Neural cell (in vitro differentiated cells): Measurements from ENCODE around the gene CRABP2. TPM values are rescaled to one million over a fixed set of nuclear protein-coding genes. Genes with fewer than 3 reads are reported as not detected.

Experiments
- H2AFZ ChIP-seq: fragments of 200-600, 300-800 bp; sonication (generic), shearing (Covaris generic); 2 replicates; pipeline ENCODE4 v1.6.0; 2014; ENCODE audit warnings: low read depth, mild to moderate bottlenecking, antibody characterized with exemption, low read length, moderate library complexity
- H3F3A ChIP-seq: fragments of 200-600 bp; shearing (Covaris generic); 2 replicates; pipeline ENCODE4 v1.6.1; 2016; ENCODE audit warnings: mild to moderate bottlenecking, moderate library complexity, mixed read lengths, antibody characterized with exemption, low read length; ENCODE audit not compliant: insufficient read depth, poor library complexity, severe bottlenecking
- H3K27ac ChIP-seq: fragments of 200-600, 300-800 bp; sonication (generic), shearing (Covaris generic); 2 replicates; pipeline ENCODE4 v1.5.1; 2014; ENCODE audit warnings: mild to moderate bottlenecking, low read length, moderate library complexity
- H3K27me3 ChIP-seq: fragments of 300-800, 200-600 bp; sonication (generic), shearing (Covaris generic); 2 replicates; pipeline ENCODE4 v1.6.0; 2014; ENCODE audit warnings: mild to moderate bottlenecking, low read depth, low read length, moderate library complexity; ENCODE audit not compliant: insufficient read depth
- H3K36me3 ChIP-seq: fragments of 300-800, 200-600 bp; sonication (generic), shearing (Covaris generic); 2 replicates; pipeline ENCODE4 v1.5.1; 2014; ENCODE audit warnings: mild to moderate bottlenecking, antibody characterized with exemption, low read length, moderate library complexity; ENCODE audit not compliant: insufficient read depth
- H3K4me2 ChIP-seq: fragments of 300-800, 200-600 bp; sonication (generic), shearing (Covaris generic); 2 replicates; pipeline ENCODE4 v1.6.0; 2014; ENCODE audit warnings: mild to moderate bottlenecking, low read length
- H3K4me3 ChIP-seq: fragments of 300-800, 200-600 bp; sonication (generic), shearing (Covaris generic); 2 replicates; pipeline ENCODE4 v1.5.1; 2014; ENCODE audit warnings: mild to moderate bottlenecking, low read length, moderate library complexity
- H3K79me2 ChIP-seq: fragments of 200-600 bp; shearing (Covaris generic); replicated peaks from 2 replicates; pipeline ENCODE4 v1.6.0; 2014; ENCODE audit warnings: mild to moderate bottlenecking, low read length, moderate library complexity; ENCODE audit not compliant: insufficient read depth
- H3K9ac ChIP-seq: fragments of 300-800, 200-600 bp; sonication (generic), shearing (Covaris generic); 2 replicates; pipeline ENCODE4 v1.6.1; 2016; ENCODE audit warnings: mild to moderate bottlenecking, low read length, mixed read lengths
- H3K9me2 ChIP-seq: fragments of 200-600 bp; shearing (Covaris generic); 2 replicates; pipeline ENCODE4 v1.6.1; 2016; ENCODE audit warnings: mild to moderate bottlenecking, low read length, mixed read lengths; ENCODE audit not compliant: insufficient read depth
- H3K9me3 ChIP-seq: fragments of 200-600, 300-800 bp; sonication (generic), shearing (Covaris generic); 2 replicates; pipeline ENCODE4 v1.6.1; 2016; ENCODE audit warnings: mild to moderate bottlenecking, mixed run types, low read length, moderate library complexity, mixed read lengths
- H4K20me1 ChIP-seq: fragments of 200-600 bp; shearing (Covaris generic); 2 replicates; pipeline ENCODE4 v1.6.1; 2016; ENCODE audit warnings: mild to moderate bottlenecking, mixed run types; ENCODE audit not compliant: insufficient read depth
- EP300 ChIP-seq: fragments of 450-650 bp; conservative IDR thresholded peaks from 2 replicates; pipeline ENCODE4 v1.6.1; 2014; ENCODE audit warnings: antibody characterized with exemption, mild to moderate bottlenecking, moderate library complexity; ENCODE audit not compliant: poor library complexity, severe bottlenecking
- EZH2 ChIP-seq: fragments of 200-600, 300-800 bp; shearing (Covaris generic), sonication (generic); IDR thresholded peaks from 2 replicates; pipeline ENCODE4 v1.6.1; 2014; ENCODE audit warnings: antibody characterized with exemption, low read length, borderline replicate concordance, mild to moderate bottlenecking; ENCODE audit not compliant: insufficient read depth, poor library complexity, severe bottlenecking
- MXI1 ChIP-seq: fragments of 450-650 bp; conservative IDR thresholded peaks from 2 replicates; pipeline ENCODE4 v1.6.1; 2014; ENCODE audit warnings: antibody characterized with exemption, mild to moderate bottlenecking; ENCODE audit not compliant: poor library complexity, severe bottlenecking
- POLR2AphosphoS5 ChIP-seq: IDR thresholded peaks from 2 replicates; pipeline ENCODE4 v1.6.1; 2012
- RAD21 ChIP-seq: fragments of 450-650 bp; conservative IDR thresholded peaks from 2 replicates; pipeline ENCODE4 v1.6.1; 2014; ENCODE audit warnings: antibody characterized with exemption, mild to moderate bottlenecking, moderate library complexity
- SMC3 ChIP-seq: fragments of 450-650 bp; conservative IDR thresholded peaks from 2 replicates; pipeline ENCODE4 v1.6.1; 2014; ENCODE audit warnings: antibody characterized with exemption, mild to moderate bottlenecking, moderate library complexity; ENCODE audit not compliant: poor library complexity
- TAF1 ChIP-seq: IDR thresholded peaks from 2 replicates; pipeline ENCODE4 v1.6.1; 2012; ENCODE audit warnings: low read depth
- polyA plus RNA-seq: library from polyadenylated mRNA; depleted of rRNA; stranded (reverse); fragments of >200 nt; gene quantifications from 2 replicates; pipeline ENCODE4 v1.2.3, GENCODE V29; 2014
- TF ChIP-seq, protein P1 (sequence below): fragments of 450-650 bp; IDR thresholded peaks from 2 replicates; pipeline ENCODE4 v1.5.1; 2014; ENCODE audit warnings: antibody characterized with exemption, mild to moderate bottlenecking, moderate library complexity; ENCODE audit not compliant: poor library complexity, severe bottlenecking
- TF ChIP-seq, protein P2 (sequence below): IDR thresholded peaks from 2 replicates; pipeline ENCODE4 v1.6.1; 2012; ENCODE audit warnings: borderline replicate concordance

The CRABP2 gene
- polyA plus RNA-seq, 1 donor from 2014 or later = 7.7 TPM

DNA sequence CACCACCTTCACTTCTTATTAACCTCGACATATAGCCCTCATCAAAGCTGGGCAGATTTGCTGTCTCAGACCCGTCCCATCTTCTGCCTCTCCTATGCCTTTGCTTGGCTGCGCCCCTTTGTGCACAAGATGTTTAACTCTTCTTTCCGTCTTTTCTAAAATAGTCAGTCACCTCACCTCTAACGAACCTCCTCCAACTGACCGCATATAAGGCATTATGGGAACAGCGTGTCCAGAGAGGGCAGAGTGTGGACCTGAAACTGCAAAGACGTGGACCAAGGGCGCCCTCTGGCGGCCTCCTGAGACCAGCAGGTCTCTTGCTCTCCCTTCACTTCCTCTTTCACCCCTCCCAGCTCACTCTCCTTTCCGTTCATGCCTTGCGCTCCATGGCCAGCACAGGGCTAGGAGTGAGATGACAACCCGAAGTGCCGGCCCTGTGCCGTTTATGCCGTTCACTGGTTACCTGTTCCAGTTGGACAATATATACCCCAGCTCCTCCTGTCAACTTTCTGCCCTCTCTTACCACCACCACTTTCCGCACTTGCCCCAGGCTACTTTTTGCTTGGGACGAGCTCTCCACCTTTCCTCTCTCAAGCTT is 20.4 kb upstream of the CRABP2 start:
- Histone ChIP-seq H3K9ac (peak overlapping the region; percentile 49), H3K9me3 (no peaks in the 10 kb centered on the region), H3K4me3 (peak overlapping the region; percentile 91), H3K36me3 (peaks cover 9% of the 10 kb centered on the region), H4K20me1 (peaks cover 8% of the 10 kb centered on the region), H3K79me2 (peaks cover 39% of the 10 kb centered on the region), H2AFZ (no peak overlapping the region), H3K27me3 (no peaks in the 10 kb centered on the region), H3K4me2 (peak overlapping the region; percentile 98), H3K9me2 (no peaks in the 10 kb centered on the region), H3K27ac (no peak overlapping the region), H3F3A (no peaks in the 10 kb centered on the region)
- TF ChIP-seq POLR2AphosphoS5 = no peak
- peak; percentile 40 for TF ChIP-seq MXI1
- peak; percentile 91 for TF ChIP-seq RAD21
- TF ChIP-seq, protein P1, sequence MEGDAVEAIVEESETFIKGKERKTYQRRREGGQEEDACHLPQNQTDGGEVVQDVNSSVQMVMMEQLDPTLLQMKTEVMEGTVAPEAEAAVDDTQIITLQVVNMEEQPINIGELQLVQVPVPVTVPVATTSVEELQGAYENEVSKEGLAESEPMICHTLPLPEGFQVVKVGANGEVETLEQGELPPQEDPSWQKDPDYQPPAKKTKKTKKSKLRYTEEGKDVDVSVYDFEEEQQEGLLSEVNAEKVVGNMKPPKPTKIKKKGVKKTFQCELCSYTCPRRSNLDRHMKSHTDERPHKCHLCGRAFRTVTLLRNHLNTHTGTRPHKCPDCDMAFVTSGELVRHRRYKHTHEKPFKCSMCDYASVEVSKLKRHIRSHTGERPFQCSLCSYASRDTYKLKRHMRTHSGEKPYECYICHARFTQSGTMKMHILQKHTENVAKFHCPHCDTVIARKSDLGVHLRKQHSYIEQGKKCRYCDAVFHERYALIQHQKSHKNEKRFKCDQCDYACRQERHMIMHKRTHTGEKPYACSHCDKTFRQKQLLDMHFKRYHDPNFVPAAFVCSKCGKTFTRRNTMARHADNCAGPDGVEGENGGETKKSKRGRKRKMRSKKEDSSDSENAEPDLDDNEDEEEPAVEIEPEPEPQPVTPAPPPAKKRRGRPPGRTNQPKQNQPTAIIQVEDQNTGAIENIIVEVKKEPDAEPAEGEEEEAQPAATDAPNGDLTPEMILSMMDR = peak; percentile 96
- TF ChIP-seq SMC3 = peak; percentile 96

DNA sequence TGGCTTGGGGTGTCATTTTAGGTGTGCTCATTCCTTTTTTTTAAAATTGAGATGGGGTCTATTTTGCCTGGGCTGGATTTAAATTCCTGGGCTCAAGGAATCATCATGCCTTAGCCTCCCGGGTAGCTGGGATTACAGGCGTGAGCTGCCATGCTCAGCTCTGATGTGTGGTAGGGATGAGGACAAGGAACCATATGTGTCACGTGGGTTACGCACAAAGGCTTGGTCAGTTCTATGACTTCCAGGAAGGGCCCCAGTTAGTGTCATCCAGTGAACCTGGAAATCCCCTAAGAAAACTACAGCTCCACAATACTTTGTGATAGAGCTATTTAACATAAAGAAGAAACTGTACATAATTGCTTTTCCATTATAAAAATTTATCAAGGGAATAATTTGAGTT is 16.2 kb upstream of the CRABP2 start:
- no peak overlapping the region for H3K9ac ChIP-seq
- no peaks in the 10 kb centered on the region for H3K9me2 ChIP-seq
- H3K79me2 ChIP-seq = peaks cover 23% of the 10 kb centered on the region
- H3K27me3 ChIP-seq = no peaks in the 10 kb centered on the region
- H3K4me2 ChIP-seq = no peak overlapping the region
- no peak overlapping the region for H3K4me3 ChIP-seq
- H3K9me3 ChIP-seq = no peaks in the 10 kb centered on the region
- H2AFZ ChIP-seq = no peak overlapping the region
- H4K20me1 ChIP-seq = peaks cover 7% of the 10 kb centered on the region
- no peak overlapping the region for H3K27ac ChIP-seq
- H3F3A ChIP-seq = no peaks in the 10 kb centered on the region
- H3K36me3 ChIP-seq = peaks cover 9% of the 10 kb centered on the region
- no peak for TF ChIP-seq MXI1
- no peak for TF ChIP-seq SMC3
- TF ChIP-seq EP300 = no peak
- TF ChIP-seq, protein P1 = no peak
- no peak for TF ChIP-seq TAF1
- TF ChIP-seq EZH2 = no peak
- no peak for TF ChIP-seq RAD21
- TF ChIP-seq, protein P2, sequence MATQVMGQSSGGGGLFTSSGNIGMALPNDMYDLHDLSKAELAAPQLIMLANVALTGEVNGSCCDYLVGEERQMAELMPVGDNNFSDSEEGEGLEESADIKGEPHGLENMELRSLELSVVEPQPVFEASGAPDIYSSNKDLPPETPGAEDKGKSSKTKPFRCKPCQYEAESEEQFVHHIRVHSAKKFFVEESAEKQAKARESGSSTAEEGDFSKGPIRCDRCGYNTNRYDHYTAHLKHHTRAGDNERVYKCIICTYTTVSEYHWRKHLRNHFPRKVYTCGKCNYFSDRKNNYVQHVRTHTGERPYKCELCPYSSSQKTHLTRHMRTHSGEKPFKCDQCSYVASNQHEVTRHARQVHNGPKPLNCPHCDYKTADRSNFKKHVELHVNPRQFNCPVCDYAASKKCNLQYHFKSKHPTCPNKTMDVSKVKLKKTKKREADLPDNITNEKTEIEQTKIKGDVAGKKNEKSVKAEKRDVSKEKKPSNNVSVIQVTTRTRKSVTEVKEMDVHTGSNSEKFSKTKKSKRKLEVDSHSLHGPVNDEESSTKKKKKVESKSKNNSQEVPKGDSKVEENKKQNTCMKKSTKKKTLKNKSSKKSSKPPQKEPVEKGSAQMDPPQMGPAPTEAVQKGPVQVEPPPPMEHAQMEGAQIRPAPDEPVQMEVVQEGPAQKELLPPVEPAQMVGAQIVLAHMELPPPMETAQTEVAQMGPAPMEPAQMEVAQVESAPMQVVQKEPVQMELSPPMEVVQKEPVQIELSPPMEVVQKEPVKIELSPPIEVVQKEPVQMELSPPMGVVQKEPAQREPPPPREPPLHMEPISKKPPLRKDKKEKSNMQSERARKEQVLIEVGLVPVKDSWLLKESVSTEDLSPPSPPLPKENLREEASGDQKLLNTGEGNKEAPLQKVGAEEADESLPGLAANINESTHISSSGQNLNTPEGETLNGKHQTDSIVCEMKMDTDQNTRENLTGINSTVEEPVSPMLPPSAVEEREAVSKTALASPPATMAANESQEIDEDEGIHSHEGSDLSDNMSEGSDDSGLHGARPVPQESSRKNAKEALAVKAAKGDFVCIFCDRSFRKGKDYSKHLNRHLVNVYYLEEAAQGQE = no peak
- TF ChIP-seq POLR2AphosphoS5 = no peak
